GM19468 (cell line): ENCODE data around the gene KCNAB1.
"Not testable (repeated sequence)": the region's sequence is repeated elsewhere in the genome, so short reads cannot be mapped to it uniquely, and the experiment has no call there.

Experiments
- ATAC-seq: cut with Tn5 transposase; IDR thresholded peaks from one replicate; pipeline ENCODE4 v1.9.1; 2021; ENCODE audit warnings: mild to moderate bottlenecking, moderate library complexity, moderate number of reproducible peaks; ENCODE audit not compliant: unreplicated experiment; ENCODE audit errors: extremely low read depth

The KCNAB1 gene

GRCh38 chr3:156135921-156136638 is 15.7 kb downstream of the KCNAB1 start:
- ATAC-seq = no peak

GRCh38 chr3:156137397-156137796 is 17.0 kb downstream of the KCNAB1 start:
- ATAC-seq = not testable (repeated sequence)

GRCh38 chr3:156140001-156140595 is 19.7 kb downstream of the KCNAB1 start:
- no peak for ATAC-seq

- ATAC-seq = no peak
These were observed 22.3 kb downstream of the KCNAB1 start for GRCh38 chr3:156142702-156143101.

- ATAC-seq = no peak
These were observed 22.8 kb downstream of the KCNAB1 start for GRCh38 chr3:156143136-156143535.

- no peak for ATAC-seq
These were observed 23.7 kb downstream of the KCNAB1 start for GRCh38 chr3:156144060-156144459.

GRCh38 chr3:156145866-156146265 is 25.5 kb downstream of the KCNAB1 start:
- no peak for ATAC-seq

GRCh38 chr3:156148345-156148945 is 28.1 kb downstream of the KCNAB1 start:
- no peak for ATAC-seq

- no peak for ATAC-seq
These were observed 28.6 kb downstream of the KCNAB1 start for GRCh38 chr3:156148946-156149381.

- ATAC-seq = no peak
These were observed 29.5 kb downstream of the KCNAB1 start for GRCh38 chr3:156149876-156150275.

- no peak for ATAC-seq
These were observed 30.2 kb downstream of the KCNAB1 start for GRCh38 chr3:156150434-156151066.

GRCh38 chr3:156151824-156152428 is 31.5 kb downstream of the KCNAB1 start:
- ATAC-seq = no peak

- no peak for ATAC-seq
These were observed 38.4 kb downstream of the KCNAB1 start for GRCh38 chr3:156158656-156159295.

- no peak for ATAC-seq
These were observed 40.3 kb downstream of the KCNAB1 start for GRCh38 chr3:156160647-156161046.

- ATAC-seq = no peak
These were observed 40.8 kb downstream of the KCNAB1 start for GRCh38 chr3:156161172-156161571.

- no peak for ATAC-seq
These were observed 43.5 kb downstream of the KCNAB1 start for GRCh38 chr3:156163848-156164247.

- no peak for ATAC-seq
These were observed 46.4 kb downstream of the KCNAB1 start for GRCh38 chr3:156166808-156167207.

GRCh38 chr3:156170571-156170970 is 50.2 kb downstream of the KCNAB1 start:
- no peak for ATAC-seq

GRCh38 chr3:156171281-156172267 is 51.2 kb downstream of the KCNAB1 start:
- no peak for ATAC-seq
